WTC11 (cell line): ENCODE data around the gene ARPC1B.

Experiments used
- TF ChIP-seq, protein P1 (sequence below): sonication (generic); formaldehyde crosslinking; IDR thresholded peaks from 2 replicates; pipeline ENCODE4 v1.8.1; 2022; ENCODE audit warnings: mild to moderate bottlenecking, moderate library complexity, missing genetic modification reagents
- TF ChIP-seq, protein P2 (sequence below): fragments of 200-600 bp; IDR thresholded peaks from 2 replicates; pipeline ENCODE4 v1.8.0; 2022; ENCODE audit warnings: antibody characterized with exemption

DNA sequence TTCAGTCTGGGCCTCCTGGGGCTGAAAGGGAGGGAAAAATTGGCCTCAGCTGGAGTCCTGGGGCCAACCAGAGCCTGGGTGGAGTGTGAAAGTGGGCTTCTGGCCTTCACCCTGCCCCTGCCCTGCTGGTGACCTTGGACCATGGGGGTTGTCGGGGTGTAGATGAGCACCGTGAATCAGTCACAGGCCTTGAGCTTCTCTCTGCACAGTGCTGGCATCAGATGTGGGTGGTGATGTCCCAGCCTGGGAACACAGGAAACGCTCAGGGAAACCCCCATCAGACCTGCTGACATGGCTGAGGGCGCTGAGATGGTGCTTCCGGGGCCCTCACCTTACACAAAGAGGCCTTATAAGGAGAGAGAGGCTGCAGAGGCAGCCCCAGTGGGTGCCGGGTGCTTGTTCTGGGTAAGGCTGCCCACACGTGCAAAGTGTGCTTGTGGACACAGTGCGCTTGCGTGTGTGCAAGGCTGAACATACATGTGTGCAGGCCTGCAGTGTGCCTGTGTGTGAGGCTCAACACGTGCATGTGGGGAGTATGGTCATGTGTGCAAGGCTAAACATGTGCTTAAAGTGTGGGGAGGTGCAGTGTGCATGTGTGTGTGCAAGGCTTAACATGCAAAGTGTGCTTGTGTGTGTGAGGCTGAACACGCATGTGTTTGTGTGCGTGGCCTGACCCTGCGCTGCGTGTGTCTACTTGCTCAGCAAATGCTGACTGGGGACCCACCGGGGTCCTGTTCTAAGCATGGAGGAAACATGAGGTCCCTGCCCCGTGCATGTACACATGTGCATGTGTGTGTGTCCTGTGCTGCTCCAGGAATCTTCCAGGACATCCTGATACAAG, 6.5 kb downstream of the ARPC1B start:
- TF ChIP-seq, protein P1, sequence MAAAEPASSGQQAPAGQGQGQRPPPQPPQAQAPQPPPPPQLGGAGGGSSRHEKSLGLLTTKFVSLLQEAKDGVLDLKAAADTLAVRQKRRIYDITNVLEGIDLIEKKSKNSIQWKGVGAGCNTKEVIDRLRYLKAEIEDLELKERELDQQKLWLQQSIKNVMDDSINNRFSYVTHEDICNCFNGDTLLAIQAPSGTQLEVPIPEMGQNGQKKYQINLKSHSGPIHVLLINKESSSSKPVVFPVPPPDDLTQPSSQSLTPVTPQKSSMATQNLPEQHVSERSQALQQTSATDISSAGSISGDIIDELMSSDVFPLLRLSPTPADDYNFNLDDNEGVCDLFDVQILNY = no peak
- TF ChIP-seq, protein P2, sequence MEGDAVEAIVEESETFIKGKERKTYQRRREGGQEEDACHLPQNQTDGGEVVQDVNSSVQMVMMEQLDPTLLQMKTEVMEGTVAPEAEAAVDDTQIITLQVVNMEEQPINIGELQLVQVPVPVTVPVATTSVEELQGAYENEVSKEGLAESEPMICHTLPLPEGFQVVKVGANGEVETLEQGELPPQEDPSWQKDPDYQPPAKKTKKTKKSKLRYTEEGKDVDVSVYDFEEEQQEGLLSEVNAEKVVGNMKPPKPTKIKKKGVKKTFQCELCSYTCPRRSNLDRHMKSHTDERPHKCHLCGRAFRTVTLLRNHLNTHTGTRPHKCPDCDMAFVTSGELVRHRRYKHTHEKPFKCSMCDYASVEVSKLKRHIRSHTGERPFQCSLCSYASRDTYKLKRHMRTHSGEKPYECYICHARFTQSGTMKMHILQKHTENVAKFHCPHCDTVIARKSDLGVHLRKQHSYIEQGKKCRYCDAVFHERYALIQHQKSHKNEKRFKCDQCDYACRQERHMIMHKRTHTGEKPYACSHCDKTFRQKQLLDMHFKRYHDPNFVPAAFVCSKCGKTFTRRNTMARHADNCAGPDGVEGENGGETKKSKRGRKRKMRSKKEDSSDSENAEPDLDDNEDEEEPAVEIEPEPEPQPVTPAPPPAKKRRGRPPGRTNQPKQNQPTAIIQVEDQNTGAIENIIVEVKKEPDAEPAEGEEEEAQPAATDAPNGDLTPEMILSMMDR = no peak
